Measurements from ENCODE around the gene SLC2A11. TPM values are rescaled to one million over a fixed set of nuclear protein-coding genes. Genes with fewer than 3 reads are reported as not detected.
"Not testable (repeated sequence)": the region's sequence is repeated elsewhere in the genome, so short reads cannot be mapped to it uniquely, and the experiment has no call there.

The SLC2A11 gene
- total RNA-seq, 1 donor from 2014 or later = 24.0 TPM

- no peak for DNase-seq (ENCODE audit: low spot score)
Observed at GRCh38 chr22:23891726-23892125, 34.1 kb downstream of the SLC2A11 start.

GRCh38 chr22:23892130-23892529, 34.5 kb downstream of the SLC2A11 start:
- DNase-seq (ENCODE audit: low spot score) = no peak

DNA sequence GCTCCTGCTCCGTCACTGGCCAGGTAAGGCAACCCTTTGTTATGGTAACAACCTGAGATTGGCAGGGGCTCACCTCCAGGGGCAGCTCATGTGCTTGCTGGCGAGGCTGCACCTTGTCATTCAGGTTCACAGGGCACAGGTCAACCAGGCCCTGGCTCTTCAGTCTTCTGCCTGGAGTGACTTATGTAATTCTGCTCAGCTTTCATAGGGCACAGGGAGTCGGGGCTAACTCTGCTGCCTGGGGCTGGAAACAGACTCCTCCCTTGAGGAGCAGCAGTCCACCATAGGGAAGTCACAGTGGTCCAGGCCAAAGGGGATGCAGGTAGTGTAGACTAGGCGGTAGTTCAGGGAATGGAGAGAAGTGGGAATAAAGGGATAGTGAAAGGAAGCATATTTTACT, 35.0 kb downstream of the SLC2A11 start:
- DNase-seq (ENCODE audit: low spot score) = no peak

- no peak for DNase-seq (ENCODE audit: low spot score)
Observed at GRCh38 chr22:23893121-23893944, 35.7 kb downstream of the SLC2A11 start.

DNA sequence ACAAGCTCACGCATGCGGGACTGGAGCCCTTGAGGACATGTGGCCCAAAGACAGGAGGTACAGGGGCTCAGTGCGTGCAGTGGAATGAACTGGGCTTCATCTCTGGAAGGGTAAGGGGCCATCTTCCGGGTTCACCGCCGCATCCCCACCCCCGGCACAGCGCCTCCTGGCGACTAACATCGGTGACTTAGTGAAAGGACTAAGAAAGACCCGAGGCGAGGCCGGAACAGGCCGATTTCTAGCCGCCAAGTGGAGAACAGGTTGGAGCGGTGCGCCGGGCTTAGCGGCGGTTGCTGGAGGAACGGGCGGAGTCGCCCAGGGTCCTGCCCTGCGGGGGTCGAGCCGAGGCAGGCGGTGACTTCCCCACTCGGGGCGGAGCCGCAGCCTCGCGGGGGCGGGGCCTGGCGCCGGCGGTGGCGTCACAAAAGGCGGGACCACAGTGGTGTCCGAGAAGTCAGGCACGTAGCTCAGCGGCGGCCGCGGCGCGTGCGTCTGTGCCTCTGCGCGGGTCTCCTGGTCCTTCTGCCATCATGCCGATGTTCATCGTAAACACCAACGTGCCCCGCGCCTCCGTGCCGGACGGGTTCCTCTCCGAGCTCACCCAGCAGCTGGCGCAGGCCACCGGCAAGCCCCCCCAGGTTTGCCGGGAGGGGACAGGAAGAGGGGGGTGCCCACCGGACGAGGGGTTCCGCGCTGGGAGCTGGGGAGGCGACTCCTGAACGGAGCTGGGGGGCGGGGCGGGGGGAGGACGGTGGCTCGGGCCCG, 36.5 kb downstream of the SLC2A11 start, which contains the start of gene MIF:
TSS of gene MIF (plus strand) at position 439 of the 765 bp plus-strand sequence. CDS start at position 531, 92 bp downstream.
- DNase-seq (ENCODE audit: low spot score) = peak; percentile 97

- peak; percentile 75 for DNase-seq (ENCODE audit: low spot score)
Observed at GRCh38 chr22:23894710-23895598, 37.3 kb downstream of the SLC2A11 start.

DNA sequence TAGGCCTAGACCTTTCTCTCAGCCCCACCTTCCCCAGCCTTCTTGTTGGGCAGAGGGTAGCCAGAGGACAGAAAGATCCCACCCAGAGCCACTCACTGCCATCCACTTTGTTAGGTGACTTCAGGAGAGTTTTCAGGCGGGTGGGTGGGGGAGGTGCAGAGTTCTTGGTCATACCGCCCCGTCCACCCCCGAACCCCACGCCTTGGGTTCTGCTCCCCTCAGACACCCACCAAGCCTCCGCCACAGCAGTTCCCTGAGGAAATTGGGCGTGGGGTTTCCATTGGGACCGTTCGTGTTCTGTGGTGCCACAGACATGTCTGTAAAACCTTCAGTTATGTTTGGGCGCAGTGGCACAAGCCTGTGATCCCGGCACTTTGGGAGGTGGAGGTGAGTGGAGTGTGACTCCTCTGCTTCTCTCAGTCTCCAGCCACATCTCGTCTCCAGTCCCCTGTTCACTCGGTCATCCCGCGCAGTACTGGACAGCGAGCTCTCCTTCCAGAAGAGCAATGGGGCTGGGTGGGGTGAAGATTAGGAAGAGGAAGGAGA, 38.0 kb downstream of the SLC2A11 start:
- DNase-seq (ENCODE audit: low spot score) = no peak

DNA sequence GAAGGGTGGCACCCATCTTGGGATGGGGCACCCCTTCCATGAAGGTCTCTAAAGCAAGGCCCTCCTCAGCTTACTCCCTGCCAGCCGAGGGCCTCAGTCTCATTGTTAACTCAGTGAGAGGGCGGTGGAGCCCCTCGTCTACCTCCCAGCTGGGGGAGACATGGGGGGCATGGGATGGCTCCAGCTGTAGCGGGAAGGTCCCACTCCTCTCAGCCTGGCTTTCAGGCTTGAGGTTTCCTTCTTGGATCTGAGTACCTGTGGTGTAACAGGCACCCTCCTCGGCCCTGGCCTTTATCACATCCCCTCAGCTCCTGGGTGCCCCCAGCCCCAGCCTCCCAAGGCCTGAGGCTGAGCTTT, 38.5 kb downstream of the SLC2A11 start:
- no peak for DNase-seq (ENCODE audit: low spot score)

- DNase-seq (ENCODE audit: low spot score) = no peak
Observed at GRCh38 chr22:23896523-23897186, 39.0 kb downstream of the SLC2A11 start.

GRCh38 chr22:23897320-23897719, 39.6 kb downstream of the SLC2A11 start:
- DNase-seq (ENCODE audit: low spot score) = no peak

GRCh38 chr22:23898006-23898974, 40.6 kb downstream of the SLC2A11 start:
- no peak for DNase-seq (ENCODE audit: low spot score)

DNA sequence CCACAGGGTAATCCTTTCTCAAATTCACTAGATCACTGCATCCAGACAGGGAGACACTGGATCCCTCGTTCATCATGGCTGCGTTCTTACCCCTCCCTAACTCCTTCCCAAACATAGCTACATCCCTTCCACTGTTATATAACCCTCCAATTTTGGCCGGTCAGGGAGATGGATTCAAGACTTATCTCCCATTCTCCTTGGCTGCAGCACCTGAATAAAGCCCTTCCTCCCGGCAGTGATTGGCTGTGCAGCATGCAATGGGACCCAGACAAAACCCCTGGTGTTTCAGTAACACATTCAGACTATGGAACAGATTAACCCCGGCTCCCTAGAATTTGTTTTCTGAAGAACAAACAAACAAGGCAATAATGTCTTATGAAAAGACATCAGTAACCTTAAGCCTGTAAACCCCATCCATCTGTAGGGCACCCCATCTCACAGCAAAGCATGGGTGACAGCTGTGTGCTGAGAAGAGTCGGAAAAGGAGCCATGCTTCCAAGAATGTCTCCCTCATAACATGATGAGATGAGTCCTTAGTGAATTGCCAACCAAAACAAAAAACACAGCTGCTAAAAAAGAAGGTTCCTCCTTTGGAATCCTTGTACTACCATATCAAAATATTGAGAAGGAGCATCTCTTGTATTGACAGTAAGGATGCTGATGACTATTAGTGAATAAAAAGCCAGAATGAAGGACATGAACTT, 41.5 kb downstream of the SLC2A11 start:
- DNase-seq (ENCODE audit: low spot score) = no peak

- DNase-seq (ENCODE audit: low spot score) = not testable (repeated sequence)
Observed at GRCh38 chr22:23900227-23900626, 42.6 kb downstream of the SLC2A11 start.

- DNase-seq (ENCODE audit: low spot score) = no peak
Observed at GRCh38 chr22:23901600-23901999, 43.9 kb downstream of the SLC2A11 start.

GRCh38 chr22:23903328-23903971, 45.8 kb downstream of the SLC2A11 start:
- DNase-seq (ENCODE audit: low spot score) = no peak

- no peak for DNase-seq (ENCODE audit: low spot score)
Observed at GRCh38 chr22:23904573-23905254, 47.0 kb downstream of the SLC2A11 start.

DNA sequence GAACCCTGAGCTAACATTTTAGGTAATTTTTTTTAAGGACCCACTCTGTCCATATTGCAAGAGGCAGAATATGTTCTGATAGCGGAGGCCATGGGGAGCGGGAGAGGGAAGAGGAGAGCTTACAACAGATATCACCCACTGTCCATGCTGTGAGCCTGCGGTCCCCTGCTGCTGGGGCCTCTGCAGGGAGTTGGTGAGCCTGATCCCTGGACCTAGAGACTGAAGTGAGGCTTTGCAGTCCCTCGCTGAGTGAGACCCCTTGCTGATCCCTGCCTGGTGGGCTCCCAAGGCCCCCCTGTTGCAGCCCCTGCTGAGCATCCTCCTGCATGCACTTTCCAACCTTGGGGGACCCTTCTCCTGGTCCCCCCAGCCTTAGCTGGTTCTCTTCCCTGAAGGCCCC, 49.0 kb downstream of the SLC2A11 start:
- no peak for DNase-seq (ENCODE audit: low spot score)

- DNase-seq (ENCODE audit: low spot score) = not testable (repeated sequence)
Observed at GRCh38 chr22:23907423-23907822, 49.7 kb downstream of the SLC2A11 start.

Measured in mucosa of gallbladder (tissue), 1 donor.